HepG2 (cell line): ENCODE data around the gene CDHR5. TPM values are rescaled to one million over a fixed set of nuclear protein-coding genes. Genes with fewer than 3 reads are reported as not detected.

Experiments used
- ATAC-seq: fragments of 200-7000 bp; cut with Tn5 transposase; 3 replicates; pipeline ENCODE4 v1.9.1; 2020; ENCODE audit warnings: mild to moderate bottlenecking, moderate library complexity
- BruUV-seq: library from RNA; stranded (reverse); fragments of 400-500 nt; replicated peaks from 2 replicates; lab custom pipeline; 2021; lab: Mats Ljungman, UMichigan
- CTCF ChIA-PET: fragments of 300-600 bp; formaldehyde crosslinking; extraction: SDS; loops from one replicate; lab custom pipeline; 2021; ENCODE audit warnings: low total read pairs, inconsistent platforms, low intra/inter-chr PET ratio; lab: Yijun Ruan, JAX
- POLR2A ChIA-PET: fragments of 350-600 bp; sonication (Branson Sonifier 250); formaldehyde crosslinking; loops from one replicate; lab custom pipeline; 2020; ENCODE audit warnings: antibody characterized with exemption, inconsistent platforms; lab: Yijun Ruan, JAX
- DNase-seq: peaks from one replicate; pipeline ENCODE4 v3.0.0-alpha.2; 2015; ENCODE audit warnings: low spot score
- FAIRE-seq: peaks from 3 replicates; lab custom pipeline; 2011; peaks lifted over from hg19 to GRCh38; lab: Jason Lieb, UNC
- H2AFZ ChIP-seq: one replicate; pipeline ENCODE4 v1.6.1; 2011; ENCODE audit warnings: low read length, inconsistent platforms
- H3K27ac ChIP-seq: fragments of 300-600 bp; 3 replicates; pipeline ENCODE4 v1.8.0; 2011; ENCODE audit warnings: mixed run types, mild to moderate bottlenecking, mixed read lengths, low read length, inconsistent platforms; ENCODE audit not compliant: insufficient read depth; ENCODE audit errors: extremely low read length
- H3K27me3 ChIP-seq, 2 experiments: fragments of 200-600 bp in 1 of 2; 2 replicates in 1 of 2; 3 replicates in 1 of 2; pipeline versions ENCODE4 v1.6.0 to v1.8.0; 2011; ENCODE audit warnings: low read length in 2 of 2, mild to moderate bottlenecking in 2 of 2, moderate library complexity in 2 of 2, inconsistent platforms in 1 of 2; ENCODE audit not compliant: insufficient read depth in 2 of 2, control insufficient read depth in 1 of 2
- H3K36me3 ChIP-seq, 2 experiments: fragments of 200-600 bp in 1 of 2; replicated peaks in 1 of 2; 2 replicates in 1 of 2; 3 replicates in 1 of 2; pipeline versions ENCODE4 v1.5.1 to v1.8.0; 2011; ENCODE audit warnings: low read length in 2 of 2, inconsistent platforms in 1 of 2; ENCODE audit not compliant: insufficient read depth in 2 of 2, control insufficient read depth in 1 of 2
- H3K4me1 ChIP-seq: 2 replicates; pipeline ENCODE4 v1.5.1; 2012; ENCODE audit warnings: low read length, inconsistent platforms; ENCODE audit not compliant: insufficient read depth
- H3K4me2 ChIP-seq: 2 replicates; pipeline ENCODE4 v1.6.0; 2011; ENCODE audit warnings: low read depth, low read length, inconsistent platforms
- H3K4me3 ChIP-seq, 3 experiments: fragments of 200-600 bp in 1 of 3; sonication (generic), shearing (Covaris generic) in 1 of 3; replicated peaks in 1 of 3; 2 replicates each; pipeline ENCODE4 v1.5.1; 2011 to 2016; ENCODE audit warnings: low read length in 3 of 3, inconsistent platforms in 2 of 3, low read depth in 2 of 3, mild to moderate bottlenecking in 2 of 3, control low read depth in 1 of 3, mixed read lengths in 1 of 3; ENCODE audit not compliant: insufficient read depth in 1 of 3
- H3K79me2 ChIP-seq: one replicate; pipeline ENCODE4 v1.6.1; 2011; ENCODE audit warnings: low read length, inconsistent platforms; ENCODE audit not compliant: insufficient read depth
- H3K9ac ChIP-seq: 2 replicates; pipeline ENCODE4 v1.6.0; 2011; ENCODE audit warnings: mild to moderate bottlenecking, low read depth, low read length, inconsistent platforms; ENCODE audit not compliant: insufficient read depth
- H3K9me3 ChIP-seq: 2 replicates; pipeline ENCODE4 v1.5.1; 2012; ENCODE audit warnings: mild to moderate bottlenecking, low read length
- H4K20me1 ChIP-seq: 2 replicates; pipeline ENCODE4 v1.6.0; 2011; ENCODE audit warnings: inconsistent platforms, mild to moderate bottlenecking, low read length, moderate library complexity; ENCODE audit not compliant: insufficient read depth
- AHR ChIP-seq: IDR thresholded peaks from 2 replicates; pipeline ENCODE4 v1.6.1; 2018; ENCODE audit warnings: missing genetic modification reagents, missing compliant biosample characterization
- ATF3 ChIP-seq: sonication (generic); formaldehyde crosslinking; IDR thresholded peaks from 2 replicates; pipeline ENCODE4 v1.4.0; 2020; ENCODE audit warnings: missing genetic modification reagents
- POLR2AphosphoS5 ChIP-seq: IDR thresholded peaks from 2 replicates; pipeline ENCODE4 v1.6.1; 2012; ENCODE audit warnings: low read depth, low read length
- RAD21 ChIP-seq: fragments of 450-650 bp; formaldehyde crosslinking; IDR thresholded peaks from 2 replicates; pipeline ENCODE4 v1.5.0; 2020; ENCODE audit warnings: mild to moderate bottlenecking
- RBFOX2 ChIP-seq: fragments of 200-400 bp; formaldehyde crosslinking; IDR thresholded peaks from 2 replicates; pipeline ENCODE4 v1.6.1; 2017; ENCODE audit warnings: low read depth, mild to moderate bottlenecking, low read length
- ZBTB1 ChIP-seq: sonication (generic); formaldehyde crosslinking; IDR thresholded peaks from 2 replicates; pipeline ENCODE4 v1.4.0; 2020; ENCODE audit warnings: missing genetic modification reagents, borderline replicate concordance
- ZFAT ChIP-seq: sonication (generic); formaldehyde crosslinking; conservative IDR thresholded peaks from 2 replicates; pipeline ENCODE4 v1.8.1; 2023; ENCODE audit warnings: missing genetic modification reagents, inconsistent platforms
- ZNF121 ChIP-seq: sonication (generic); formaldehyde crosslinking; IDR thresholded peaks from 2 replicates; pipeline ENCODE4 v1.5.0; 2020; ENCODE audit warnings: mild to moderate bottlenecking, missing genetic modification reagents
- ZNF331 ChIP-seq: sonication (generic); formaldehyde crosslinking; IDR thresholded peaks from 2 replicates; pipeline ENCODE4 v1.4.0; 2020; ENCODE audit warnings: missing genetic modification reagents
- ZNF350 ChIP-seq: sonication (generic); formaldehyde crosslinking; IDR thresholded peaks from 2 replicates; pipeline ENCODE4 v1.4.0; 2020; ENCODE audit warnings: mild to moderate bottlenecking, low read depth, missing genetic modification reagents, borderline replicate concordance
- ZNF501 ChIP-seq: sonication (generic); formaldehyde crosslinking; IDR thresholded peaks from 2 replicates; pipeline ENCODE4 v1.5.1; 2020; ENCODE audit warnings: mild to moderate bottlenecking, moderate library complexity, missing genetic modification reagents
- ZNF562 ChIP-seq: sonication (generic); formaldehyde crosslinking; IDR thresholded peaks from 2 replicates; pipeline ENCODE4 v1.8.0; 2022; ENCODE audit warnings: missing genetic modification reagents, borderline replicate concordance
- whole genome bisulfite sequencing: methylation state at CpG from one replicate; pipeline ENCODE4 v1.1.6; 2017; ENCODE audit warnings: low lambda C conversion rate; 5-methylcytosine and 5-hydroxymethylcytosine counted together
- in situ Hi-C: cut with HindIII; loops from 2 replicates; pipeline ENCODE4 v1.10.0; 2017; ENCODE audit warnings: low pct_unique_long_range_greater_than_20kb; ENCODE audit not compliant: extremely low pct_ligation_motif_present
- intact Hi-C: fragments of 100-400 bp; cut with micrococcal nuclease; formaldehyde crosslinking; loops from one replicate; pipeline ENCODE4 v1.10.0; 2022; ENCODE audit not compliant: unreplicated experiment
- polyA plus RNA-seq, 8 experiments: library from polyadenylated mRNA; depleted of rRNA in 3 of 8; stranded (reverse) in 7 of 8; unstranded in 1 of 8; fragments of >200 nt; fragmentation: Illumina TruSeq in 4 of 8; extraction: Trizol in 4 of 8; gene quantifications; 2 replicates each; pipeline versions ENCODE4 v1.2.1 to v1.2.3, GENCODE V29; 2011 to 2016; ENCODE audit warnings: low read depth in 4 of 8, missing spikeins in 1 of 8, mixed read lengths in 1 of 8; ENCODE audit not compliant: insufficient read depth in 1 of 8
- total RNA-seq, 5 experiments: library from RNA; depleted of rRNA; stranded (reverse); fragments of >200 nt; fragmentation: Illumina TruSeq; extraction: Trizol; gene quantifications; 2 replicates each; pipeline ENCODE4 v1.2.3, GENCODE V29; 2016; ENCODE audit warnings: low read depth in 1 of 5
- TF ChIP-seq, protein P1 (sequence below): sonication (generic); formaldehyde crosslinking; IDR thresholded peaks from 2 replicates; pipeline ENCODE4 v1.4.0; 2020; ENCODE audit warnings: missing genetic modification reagents
- TF ChIP-seq, protein P2 (sequence below): sonication (generic); formaldehyde crosslinking; IDR thresholded peaks from 2 replicates; pipeline ENCODE4 v1.4.0; 2020; ENCODE audit warnings: missing genetic modification reagents
- TF ChIP-seq, protein P3 (sequence below): sonication (generic); formaldehyde crosslinking; IDR thresholded peaks from 2 replicates; pipeline ENCODE4 v1.8.1; 2022; ENCODE audit warnings: low read depth, mild to moderate bottlenecking, missing genetic modification reagents

Gene CDHR5
- total and polyA plus RNA-seq, 2 of the 13 experiments (the other 11 are each of a cell fraction or from before 2014, with no cell fraction given): 0.46 to 0.71 TPM

DNA sequence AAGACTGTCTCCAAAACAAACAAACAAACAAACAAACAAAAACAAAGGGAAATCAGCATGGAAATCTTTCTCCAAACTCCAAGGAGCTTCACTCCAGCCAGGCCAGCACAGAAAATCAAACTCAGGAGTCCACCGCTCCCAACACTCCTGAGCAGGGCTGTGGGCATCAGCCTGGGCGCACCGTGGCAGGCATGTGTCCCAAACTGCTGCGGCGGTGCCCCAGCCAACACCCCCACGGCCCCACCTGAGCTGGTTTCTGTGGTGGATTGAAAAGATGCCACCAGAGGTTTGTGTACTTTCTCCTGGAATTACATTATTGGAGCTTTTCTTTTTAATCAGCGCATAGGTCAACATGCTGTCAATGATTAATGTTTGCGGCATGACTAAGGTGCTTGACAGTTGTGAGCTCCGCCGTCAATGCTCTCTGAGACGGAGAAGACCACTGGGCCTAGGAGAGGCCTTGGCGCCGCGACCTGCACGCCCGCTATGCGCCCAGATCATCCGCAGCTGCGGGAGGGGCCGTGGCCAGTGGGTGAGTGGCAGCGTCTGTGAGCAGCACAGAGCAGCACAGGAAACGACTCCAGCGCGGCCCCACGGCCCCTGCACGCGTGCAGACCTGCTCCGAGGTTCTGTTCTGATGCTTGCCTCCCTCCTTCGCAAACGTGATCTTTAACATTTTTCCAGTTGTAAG, 30.4 kb upstream of the CDHR5 start:
- H3K27me3 ChIP-seq: no peaks in the 10 kb centered on the region
- no TSS peak for BruUV-seq
- 12% methylated on average over 12 of the region's 30 CpGs for WGBS
- H3K27ac ChIP-seq: peak overlapping the region; percentile 78
- ChIA-PET POLR2A (interaction anchor here (0.7 to 2.0 kb wide), 15 partner anchors 14 to 164 kb away, joined by 3 to 9 read pairs (median 4); partner anchors contain the start of genes DEAF1, GATD1, PHRF1 and PIDD1), CTCF (no interaction called here)
- peak; percentile 90 for DNase-seq
- peaks cover 13% of the 10 kb centered on the region; the same call in 1 of the 2 replicates for H4K20me1 ChIP-seq
- H3K9me3 ChIP-seq: no peaks in the 10 kb centered on the region
- H3K4me3 ChIP-seq: peak overlapping the region in 1 of 3 experiments; percentile 39; a peak in 1 of 6 replicates
- peaks cover 47% of the 10 kb centered on the region for H3K4me1 ChIP-seq
- peak overlapping the region; percentile 23; the same call in 1 of the 2 replicates for H3K9ac ChIP-seq
- H2AFZ ChIP-seq: no peak overlapping the region
- H3K79me2 ChIP-seq: no peaks in the 10 kb centered on the region
- in situ Hi-C loops (loop anchor here (5.0 kb wide), 1 partner anchor 72 kb away; no protein-coding TSS in a partner anchor), intact Hi-C loops (loop anchor here (10.0 kb wide), 1 partner anchor 50 kb away; the partner anchor contains the start of gene EPS8L2)
- peak overlapping the region; percentile 69 for H3K4me2 ChIP-seq
- FAIRE-seq: peak; percentile 86
- peaks cover 12 to 29% of the 10 kb centered on the region in 2 experiments; a peak in 4 of 5 replicates for H3K36me3 ChIP-seq
- ATAC-seq: peak; percentile 92
- TF ChIP-seq ZNF562 (CRISPR knock-in tag) (no peak), ZNF331 (0 out of 2 replicates have a peak, but pooled peaks have one; percentile 12), ZFAT (CRISPR knock-in tag) (no peak), ZBTB1 (no peak), ZNF501 (CRISPR knock-in tag) (peak; percentile 20; the same call in 1 of the 2 replicates), ATF3 (no peak), AHR (CRISPR knock-in tag) (no peak), RBFOX2 (peak; percentile 51; the same call in 1 of the 2 replicates), ZNF121 (peak; percentile 81), ZNF350 (CRISPR knock-in tag) (no peak), POLR2AphosphoS5 (no peak), RAD21 (CRISPR knock-in tag) (peak; percentile 23; the same call in 1 of the 2 replicates)
- TF ChIP-seq, protein P1, sequence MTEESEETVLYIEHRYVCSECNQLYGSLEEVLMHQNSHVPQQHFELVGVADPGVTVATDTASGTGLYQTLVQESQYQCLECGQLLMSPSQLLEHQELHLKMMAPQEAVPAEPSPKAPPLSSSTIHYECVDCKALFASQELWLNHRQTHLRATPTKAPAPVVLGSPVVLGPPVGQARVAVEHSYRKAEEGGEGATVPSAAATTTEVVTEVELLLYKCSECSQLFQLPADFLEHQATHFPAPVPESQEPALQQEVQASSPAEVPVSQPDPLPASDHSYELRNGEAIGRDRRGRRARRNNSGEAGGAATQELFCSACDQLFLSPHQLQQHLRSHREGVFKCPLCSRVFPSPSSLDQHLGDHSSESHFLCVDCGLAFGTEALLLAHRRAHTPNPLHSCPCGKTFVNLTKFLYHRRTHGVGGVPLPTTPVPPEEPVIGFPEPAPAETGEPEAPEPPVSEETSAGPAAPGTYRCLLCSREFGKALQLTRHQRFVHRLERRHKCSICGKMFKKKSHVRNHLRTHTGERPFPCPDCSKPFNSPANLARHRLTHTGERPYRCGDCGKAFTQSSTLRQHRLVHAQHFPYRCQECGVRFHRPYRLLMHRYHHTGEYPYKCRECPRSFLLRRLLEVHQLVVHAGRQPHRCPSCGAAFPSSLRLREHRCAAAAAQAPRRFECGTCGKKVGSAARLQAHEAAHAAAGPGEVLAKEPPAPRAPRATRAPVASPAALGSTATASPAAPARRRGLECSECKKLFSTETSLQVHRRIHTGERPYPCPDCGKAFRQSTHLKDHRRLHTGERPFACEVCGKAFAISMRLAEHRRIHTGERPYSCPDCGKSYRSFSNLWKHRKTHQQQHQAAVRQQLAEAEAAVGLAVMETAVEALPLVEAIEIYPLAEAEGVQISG: 0 out of 2 replicates have a peak, but pooled peaks have one; percentile 30
- TF ChIP-seq, protein P2, sequence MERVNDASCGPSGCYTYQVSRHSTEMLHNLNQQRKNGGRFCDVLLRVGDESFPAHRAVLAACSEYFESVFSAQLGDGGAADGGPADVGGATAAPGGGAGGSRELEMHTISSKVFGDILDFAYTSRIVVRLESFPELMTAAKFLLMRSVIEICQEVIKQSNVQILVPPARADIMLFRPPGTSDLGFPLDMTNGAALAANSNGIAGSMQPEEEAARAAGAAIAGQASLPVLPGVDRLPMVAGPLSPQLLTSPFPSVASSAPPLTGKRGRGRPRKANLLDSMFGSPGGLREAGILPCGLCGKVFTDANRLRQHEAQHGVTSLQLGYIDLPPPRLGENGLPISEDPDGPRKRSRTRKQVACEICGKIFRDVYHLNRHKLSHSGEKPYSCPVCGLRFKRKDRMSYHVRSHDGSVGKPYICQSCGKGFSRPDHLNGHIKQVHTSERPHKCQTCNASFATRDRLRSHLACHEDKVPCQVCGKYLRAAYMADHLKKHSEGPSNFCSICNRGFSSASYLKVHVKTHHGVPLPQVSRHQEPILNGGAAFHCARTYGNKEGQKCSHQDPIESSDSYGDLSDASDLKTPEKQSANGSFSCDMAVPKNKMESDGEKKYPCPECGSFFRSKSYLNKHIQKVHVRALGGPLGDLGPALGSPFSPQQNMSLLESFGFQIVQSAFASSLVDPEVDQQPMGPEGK (CRISPR knock-in tag): peak; percentile 40
- TF ChIP-seq, protein P3, sequence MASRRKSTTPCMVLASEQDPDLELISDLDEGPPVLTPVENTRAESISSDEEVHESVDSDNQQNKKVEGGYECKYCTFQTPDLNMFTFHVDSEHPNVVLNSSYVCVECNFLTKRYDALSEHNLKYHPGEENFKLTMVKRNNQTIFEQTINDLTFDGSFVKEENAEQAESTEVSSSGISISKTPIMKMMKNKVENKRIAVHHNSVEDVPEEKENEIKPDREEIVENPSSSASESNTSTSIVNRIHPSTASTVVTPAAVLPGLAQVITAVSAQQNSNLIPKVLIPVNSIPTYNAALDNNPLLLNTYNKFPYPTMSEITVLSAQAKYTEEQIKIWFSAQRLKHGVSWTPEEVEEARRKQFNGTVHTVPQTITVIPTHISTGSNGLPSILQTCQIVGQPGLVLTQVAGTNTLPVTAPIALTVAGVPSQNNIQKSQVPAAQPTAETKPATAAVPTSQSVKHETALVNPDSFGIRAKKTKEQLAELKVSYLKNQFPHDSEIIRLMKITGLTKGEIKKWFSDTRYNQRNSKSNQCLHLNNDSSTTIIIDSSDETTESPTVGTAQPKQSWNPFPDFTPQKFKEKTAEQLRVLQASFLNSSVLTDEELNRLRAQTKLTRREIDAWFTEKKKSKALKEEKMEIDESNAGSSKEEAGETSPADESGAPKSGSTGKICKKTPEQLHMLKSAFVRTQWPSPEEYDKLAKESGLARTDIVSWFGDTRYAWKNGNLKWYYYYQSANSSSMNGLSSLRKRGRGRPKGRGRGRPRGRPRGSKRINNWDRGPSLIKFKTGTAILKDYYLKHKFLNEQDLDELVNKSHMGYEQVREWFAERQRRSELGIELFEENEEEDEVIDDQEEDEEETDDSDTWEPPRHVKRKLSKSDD: 0 out of 2 replicates have a peak, but pooled peaks have one; percentile 39
